DND-41 (cell line): ENCODE measurements around the gene ABCC9.

Experiments used
- ATAC-seq: fragments of 200-7000 bp; cut with Tn5 transposase; 3 replicates; pipeline ENCODE4 v1.9.1; 2021; ENCODE audit warnings: low read depth; ENCODE audit not compliant: insufficient read depth
- DNase-seq: peaks from one replicate; pipeline ENCODE4 v3.0.0-alpha.2; 2020
- H2AFZ ChIP-seq: 2 replicates; pipeline ENCODE4 v1.6.0; 2012; ENCODE audit warnings: low read depth, low read length
- H3K27ac ChIP-seq: 2 replicates; pipeline ENCODE4 v1.5.1; 2012; ENCODE audit warnings: low read length, inconsistent platforms
- H3K27me3 ChIP-seq: fragments of 200-600 bp; sonication (generic); 2 replicates; pipeline ENCODE4 v1.6.0; 2012; ENCODE audit warnings: low read length, mild to moderate bottlenecking, inconsistent platforms; ENCODE audit not compliant: insufficient read depth, poor library complexity
- H3K36me3 ChIP-seq: 2 replicates; pipeline ENCODE4 v1.5.1; 2012; ENCODE audit warnings: low read length, inconsistent platforms; ENCODE audit not compliant: insufficient read depth
- H3K4me1 ChIP-seq: 2 replicates; pipeline ENCODE4 v1.5.1; 2012; ENCODE audit warnings: mild to moderate bottlenecking, low read length; ENCODE audit not compliant: insufficient read depth
- H3K4me2 ChIP-seq: 2 replicates; pipeline ENCODE4 v1.6.0; 2012; ENCODE audit warnings: mild to moderate bottlenecking, moderate library complexity, low read length, inconsistent platforms; ENCODE audit not compliant: insufficient read depth
- H3K4me3 ChIP-seq, 2 experiments: fragments of 200-600 bp in 1 of 2; shearing (Covaris generic) in 1 of 2; 2 replicates each; pipeline ENCODE4 v1.5.1; 2012 to 2016; ENCODE audit warnings: inconsistent platforms in 2 of 2, low read length in 2 of 2, mild to moderate bottlenecking in 2 of 2, low read depth in 1 of 2, moderate library complexity in 1 of 2
- H3K79me2 ChIP-seq: 2 replicates; pipeline ENCODE4 v1.6.0; 2012; ENCODE audit warnings: low read length, inconsistent platforms; ENCODE audit not compliant: insufficient read depth
- H3K9ac ChIP-seq: 2 replicates; pipeline ENCODE4 v1.6.0; 2012; ENCODE audit warnings: low read depth, mild to moderate bottlenecking, inconsistent platforms, low read length, moderate library complexity
- H3K9me3 ChIP-seq: 2 replicates; pipeline ENCODE4 v1.5.1; 2012; ENCODE audit warnings: low read length, moderate library complexity, mild to moderate bottlenecking, inconsistent platforms; ENCODE audit not compliant: insufficient read depth, severe bottlenecking
- H4K20me1 ChIP-seq: 2 replicates; pipeline ENCODE4 v1.6.0; 2012; ENCODE audit warnings: low read length; ENCODE audit not compliant: insufficient read depth
- EZH2 ChIP-seq: IDR thresholded peaks from 3 replicates; pipeline ENCODE4 v1.6.1; 2012; ENCODE audit warnings: borderline replicate concordance, low read depth, mild to moderate bottlenecking, moderate library complexity, low read length, inconsistent platforms; ENCODE audit not compliant: severe bottlenecking
- TF ChIP-seq, protein P1 (sequence below): IDR thresholded peaks from 2 replicates; pipeline ENCODE4 v1.5.1; 2012; ENCODE audit warnings: borderline replicate concordance, low read length, moderate library complexity, mild to moderate bottlenecking; ENCODE audit not compliant: poor library complexity, severe bottlenecking; ENCODE audit errors: extremely low read depth

ABCC9 gene

DNA sequence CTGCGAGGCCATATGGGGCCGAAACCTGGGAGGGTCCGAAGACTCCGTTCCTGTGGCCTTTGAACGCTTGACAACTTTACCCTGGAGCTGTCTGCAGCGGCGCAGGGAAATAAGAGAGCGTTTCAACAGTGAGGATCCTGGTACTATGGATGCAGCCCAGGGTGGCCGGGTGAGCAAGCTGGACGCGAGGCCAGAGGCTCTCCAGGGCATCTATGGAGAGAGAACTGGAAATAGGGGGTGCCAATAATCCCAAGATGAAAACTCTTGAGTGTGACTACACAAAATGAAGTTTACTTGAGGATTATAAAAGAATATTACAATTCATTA, 1.1 kb upstream of the ABCC9 start:
- H3K27me3 ChIP-seq = no peaks in the 10 kb centered on the region
- no peaks in the 10 kb centered on the region for H3K79me2 ChIP-seq
- H3K27ac ChIP-seq = no peak overlapping the region
- no peak for TF ChIP-seq EZH2
- TF ChIP-seq, protein P1, sequence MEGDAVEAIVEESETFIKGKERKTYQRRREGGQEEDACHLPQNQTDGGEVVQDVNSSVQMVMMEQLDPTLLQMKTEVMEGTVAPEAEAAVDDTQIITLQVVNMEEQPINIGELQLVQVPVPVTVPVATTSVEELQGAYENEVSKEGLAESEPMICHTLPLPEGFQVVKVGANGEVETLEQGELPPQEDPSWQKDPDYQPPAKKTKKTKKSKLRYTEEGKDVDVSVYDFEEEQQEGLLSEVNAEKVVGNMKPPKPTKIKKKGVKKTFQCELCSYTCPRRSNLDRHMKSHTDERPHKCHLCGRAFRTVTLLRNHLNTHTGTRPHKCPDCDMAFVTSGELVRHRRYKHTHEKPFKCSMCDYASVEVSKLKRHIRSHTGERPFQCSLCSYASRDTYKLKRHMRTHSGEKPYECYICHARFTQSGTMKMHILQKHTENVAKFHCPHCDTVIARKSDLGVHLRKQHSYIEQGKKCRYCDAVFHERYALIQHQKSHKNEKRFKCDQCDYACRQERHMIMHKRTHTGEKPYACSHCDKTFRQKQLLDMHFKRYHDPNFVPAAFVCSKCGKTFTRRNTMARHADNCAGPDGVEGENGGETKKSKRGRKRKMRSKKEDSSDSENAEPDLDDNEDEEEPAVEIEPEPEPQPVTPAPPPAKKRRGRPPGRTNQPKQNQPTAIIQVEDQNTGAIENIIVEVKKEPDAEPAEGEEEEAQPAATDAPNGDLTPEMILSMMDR = no peak
- H3K9me3 ChIP-seq = peaks cover 3% of the 10 kb centered on the region
- ATAC-seq = no peak
- no peak for DNase-seq
- H3K4me1 ChIP-seq = no peaks in the 10 kb centered on the region
- H3K4me3 ChIP-seq = no peak overlapping the region
- no peak overlapping the region for H3K9ac ChIP-seq
- no peak overlapping the region for H3K4me2 ChIP-seq
- H2AFZ ChIP-seq = no peak overlapping the region
- no peaks in the 10 kb centered on the region for H3K36me3 ChIP-seq
- no peaks in the 10 kb centered on the region for H4K20me1 ChIP-seq

DNA sequence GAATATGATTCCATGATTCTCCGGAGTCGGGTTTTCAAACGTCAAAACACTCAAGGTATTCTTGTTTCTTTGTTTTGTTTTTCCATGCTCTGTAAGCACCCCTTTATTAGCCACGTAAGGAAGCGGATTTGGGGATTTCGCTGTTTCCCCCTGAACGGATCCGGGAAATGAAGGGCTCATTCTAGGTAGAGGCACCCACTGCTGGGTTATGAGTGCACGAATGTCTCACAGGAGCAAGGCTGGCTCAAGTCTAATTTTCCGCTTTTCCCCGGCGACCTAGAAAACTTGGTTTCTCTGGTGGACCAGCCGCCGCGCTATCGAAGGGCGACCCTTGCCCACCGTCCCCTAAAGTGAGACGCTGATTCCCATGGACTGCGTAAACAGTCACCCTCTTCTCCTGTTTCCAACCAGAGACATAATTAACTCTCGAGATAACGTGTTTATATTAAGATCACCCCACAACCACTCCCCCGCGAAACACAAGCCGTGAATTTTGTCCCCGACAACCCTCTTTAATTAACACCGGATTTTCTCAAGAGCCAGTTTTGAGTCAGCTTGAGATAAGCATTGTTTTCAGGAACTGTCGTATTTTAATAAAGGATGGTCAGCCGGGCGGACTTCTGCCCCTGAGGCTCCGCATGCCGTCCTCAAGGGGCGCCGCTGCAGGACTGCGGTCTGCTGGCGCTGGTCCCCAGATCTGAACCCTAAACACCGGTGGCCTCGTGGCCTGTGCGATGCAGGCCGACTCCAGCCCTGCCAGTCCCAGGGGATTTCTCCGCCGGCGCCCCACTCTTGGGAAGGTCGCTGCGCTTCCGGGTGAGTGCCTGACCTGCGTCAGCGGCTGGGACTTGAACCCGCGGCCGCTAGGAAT, 515 bp upstream of the ABCC9 start:
- peaks cover 3% of the 10 kb centered on the region for H3K9me3 ChIP-seq
- no peak overlapping the region for H3K9ac ChIP-seq
- TF ChIP-seq, protein P1 = no peak
- no peak for TF ChIP-seq EZH2
- H3K79me2 ChIP-seq = no peaks in the 10 kb centered on the region
- H3K4me2 ChIP-seq = no peak overlapping the region
- H3K36me3 ChIP-seq = no peaks in the 10 kb centered on the region
- no peak overlapping the region for H2AFZ ChIP-seq
- ATAC-seq (no peak), DNase-seq (no peak)
- H3K27me3 ChIP-seq = no peaks in the 10 kb centered on the region
- H4K20me1 ChIP-seq = no peaks in the 10 kb centered on the region
- no peak overlapping the region for H3K27ac ChIP-seq
- H3K4me1 ChIP-seq = no peaks in the 10 kb centered on the region
- H3K4me3 ChIP-seq = no peak overlapping the region

DNA sequence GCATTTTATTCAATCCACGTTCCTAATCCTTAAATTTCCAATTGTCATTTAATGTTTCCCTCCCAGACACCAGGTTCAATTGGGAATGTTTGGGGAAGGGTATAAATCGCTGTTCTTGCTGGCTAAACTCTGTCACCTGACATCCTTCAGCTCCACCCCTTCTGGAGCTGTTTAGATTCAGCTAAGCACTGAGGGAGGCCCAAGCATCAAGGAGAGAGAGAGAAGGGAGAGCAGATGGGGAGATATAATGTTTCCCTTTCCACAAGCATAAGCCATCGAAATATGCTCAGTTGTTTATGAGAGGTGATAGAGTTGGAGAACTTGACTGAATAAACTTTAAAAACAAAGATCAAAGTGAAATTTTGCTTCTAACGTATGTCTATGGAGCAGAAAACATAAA, 1.8 kb downstream of the ABCC9 start:
- TF ChIP-seq, protein P1 = no peak
- TF ChIP-seq EZH2 = no peak
- ATAC-seq = no peak
- DNase-seq = no peak
- no peaks in the 10 kb centered on the region for H4K20me1 ChIP-seq
- H3K4me3 ChIP-seq = no peak overlapping the region
- H3K36me3 ChIP-seq = no peaks in the 10 kb centered on the region
- no peaks in the 10 kb centered on the region for H3K4me1 ChIP-seq
- H3K79me2 ChIP-seq = no peaks in the 10 kb centered on the region
- H3K9me3 ChIP-seq = no peaks in the 10 kb centered on the region
- H3K9ac ChIP-seq = no peak overlapping the region
- H3K4me2 ChIP-seq = no peak overlapping the region
- no peak overlapping the region for H2AFZ ChIP-seq
- no peak overlapping the region for H3K27ac ChIP-seq
- H3K27me3 ChIP-seq = no peaks in the 10 kb centered on the region
